K562 (cell line): ENCODE data around the gene ACTR3C. TPM values are rescaled to one million over a fixed set of nuclear protein-coding genes. Genes with fewer than 3 reads are reported as not detected.
A peak's percentile ranks its signal among the peaks of the same experiment; 100 is the strongest.

Source experiments
- CBX2 ChIP-seq: fragments of 200-600 bp; sonication (generic); IDR thresholded peaks from one replicate; pipeline ENCODE4 v1.6.1; 2012; ENCODE audit warnings: mild to moderate bottlenecking, low read length, inconsistent platforms; ENCODE audit not compliant: insufficient read depth, poor library complexity, severe bottlenecking
- FOXJ2 ChIP-seq: fragments of 200-800 bp; sonication (Bioruptor generic); IDR thresholded peaks from 2 replicates; pipeline ENCODE4 v1.6.1; 2016; ENCODE audit warnings: missing genetic modification characterization, missing compliant biosample characterization
- KLF16 ChIP-seq: IDR thresholded peaks from 2 replicates; pipeline ENCODE4 v1.6.1; 2016; ENCODE audit warnings: antibody characterized with exemption
- KLF6 ChIP-seq: fragments of 250-450 bp; sonication (Bioruptor Pico); IDR thresholded peaks from 2 replicates; pipeline ENCODE4 v1.4.0; 2020; ENCODE audit warnings: mild to moderate bottlenecking, moderate library complexity, borderline replicate concordance
- MBD2 ChIP-seq: sonication (generic); IDR thresholded peaks from 2 replicates; pipeline ENCODE4 v1.6.1; 2016; ENCODE audit warnings: low read depth, borderline replicate concordance
- MEIS2 ChIP-seq: fragments of 450-650 bp; IDR thresholded peaks from 2 replicates; pipeline ENCODE4 v1.6.1; 2014; ENCODE audit warnings: mild to moderate bottlenecking; ENCODE audit not compliant: partially characterized antibody
- MXD1 ChIP-seq: fragments of 250-450 bp; sonication (Bioruptor Pico); IDR thresholded peaks from 2 replicates; pipeline ENCODE4 v1.8.0; 2021; ENCODE audit warnings: borderline replicate concordance, mild to moderate bottlenecking, moderate library complexity; ENCODE audit not compliant: poor library complexity, severe bottlenecking
- PCBP2 ChIP-seq: fragments of 200-400 bp; formaldehyde crosslinking; IDR thresholded peaks from 2 replicates; pipeline ENCODE4 v1.6.1; 2018; ENCODE audit warnings: low read length, low read depth, mild to moderate bottlenecking, moderate library complexity; ENCODE audit not compliant: poor library complexity, severe bottlenecking
- POLR3A ChIP-seq: IDR thresholded peaks from 2 replicates; pipeline ENCODE4 v1.6.1; 2011; ENCODE audit warnings: borderline replicate concordance, mild to moderate bottlenecking, moderate library complexity; ENCODE audit not compliant: insufficient read length, insufficient read depth; ENCODE audit errors: extremely low read depth
- PTTG1 ChIP-seq: fragments of 450-650 bp; IDR thresholded peaks from 2 replicates; pipeline ENCODE4 v1.6.1; 2016; ENCODE audit warnings: low read depth, mild to moderate bottlenecking, missing genetic modification characterization, missing compliant biosample characterization
- RCOR1 ChIP-seq, 2 experiments: IDR thresholded peaks; 2 replicates each; pipeline ENCODE4 v1.6.1; 2012; ENCODE audit warnings: low read depth in 2 of 2, low read length in 2 of 2, borderline replicate concordance in 1 of 2, improper control_type of control experiment in 1 of 2
- SAFB ChIP-seq: fragments of 200-400 bp; formaldehyde crosslinking; IDR thresholded peaks from 2 replicates; pipeline ENCODE4 v1.6.1; 2017; ENCODE audit warnings: low read depth, low read length, borderline replicate concordance
- SIN3B ChIP-seq: fragments of 450-650 bp; IDR thresholded peaks from 2 replicates; pipeline ENCODE4 v1.6.1; 2017; ENCODE audit warnings: low read depth, mild to moderate bottlenecking, moderate library complexity
- SMARCA5 ChIP-seq: fragments of 450-650 bp; IDR thresholded peaks from 2 replicates; pipeline ENCODE4 v1.6.1; 2016
- SMC3 ChIP-seq: conservative IDR thresholded peaks from 2 replicates; pipeline ENCODE4 v1.6.1; 2011; ENCODE audit warnings: low read depth, low read length, improper control_type of control experiment; ENCODE audit not compliant: insufficient read depth
- SRSF1 ChIP-seq: fragments of 200-400 bp; formaldehyde crosslinking; IDR thresholded peaks from 2 replicates; pipeline ENCODE4 v1.6.1; 2017; ENCODE audit warnings: mild to moderate bottlenecking, low read depth, low read length, moderate library complexity
- WHSC1 ChIP-seq: IDR thresholded peaks from one replicate; pipeline ENCODE4 v1.6.1; 2012; ENCODE audit warnings: low read length, control low read depth, inconsistent platforms
- ZBTB12 ChIP-seq: fragments of 250-450 bp; sonication (Bioruptor Pico); IDR thresholded peaks from 2 replicates; pipeline ENCODE4 v1.4.0; 2020
- ZNF143 ChIP-seq: sonication (generic); formaldehyde crosslinking; IDR thresholded peaks from 2 replicates; pipeline ENCODE4 v1.9.0; 2022; ENCODE audit warnings: mild to moderate bottlenecking, missing genetic modification reagents
- ZNF395 ChIP-seq: fragments of 200-800 bp; sonication (Bioruptor generic); IDR thresholded peaks from 2 replicates; pipeline ENCODE4 v1.6.1; 2017; ENCODE audit warnings: missing genetic modification characterization, missing compliant biosample characterization
- polyA plus RNA-seq, 8 experiments: library from polyadenylated mRNA; depleted of rRNA in 4 of 8; stranded (reverse) in 5 of 8; unstranded in 3 of 8; fragments of >200 nt; fragmentation: Nextera tagmentation in 2 of 8; fragmentation: Illumina TruSeq in 1 of 8; extraction: Ambion mirVana in 2 of 8; extraction: Trizol in 1 of 8; gene quantifications; 2 replicates each; pipeline versions ENCODE4 v1.2.1 to v1.2.3, GENCODE V29; 2011 to 2014; ENCODE audit warnings: inconsistent platforms in 1 of 8, missing spikeins in 1 of 8
- total RNA-seq, 7 experiments: library from RNA; depleted of rRNA in 6 of 7; stranded (reverse); fragments of >200 nt in 6 of 7; fragmentation: Illumina TruSeq in 2 of 7; extraction: Trizol in 2 of 7; gene quantifications; 2 replicates each; pipeline versions ENCODE4 v1.2.1 to v1.2.3, GENCODE V29; 2011 to 2021; ENCODE audit warnings: low replicate concordance in 1 of 7
- TF ChIP-seq, protein P1 (sequence below): fragments of 250-450 bp; sonication (Bioruptor Pico); IDR thresholded peaks from 2 replicates; pipeline ENCODE4 v1.6.1; 2021; ENCODE audit warnings: mild to moderate bottlenecking
- TF ChIP-seq, protein P2 (sequence below): IDR thresholded peaks from 3 replicates; pipeline ENCODE4 v1.6.1; 2011; ENCODE audit warnings: borderline replicate concordance, mild to moderate bottlenecking; ENCODE audit not compliant: insufficient read length, insufficient read depth

The ACTR3C gene
- total and polyA plus RNA-seq, 9 of the 15 experiments (the other 6 are each of a cell fraction or from before 2014, with no cell fraction given), result 9.0 to 35.4 (median 13.3) TPM

DNA sequence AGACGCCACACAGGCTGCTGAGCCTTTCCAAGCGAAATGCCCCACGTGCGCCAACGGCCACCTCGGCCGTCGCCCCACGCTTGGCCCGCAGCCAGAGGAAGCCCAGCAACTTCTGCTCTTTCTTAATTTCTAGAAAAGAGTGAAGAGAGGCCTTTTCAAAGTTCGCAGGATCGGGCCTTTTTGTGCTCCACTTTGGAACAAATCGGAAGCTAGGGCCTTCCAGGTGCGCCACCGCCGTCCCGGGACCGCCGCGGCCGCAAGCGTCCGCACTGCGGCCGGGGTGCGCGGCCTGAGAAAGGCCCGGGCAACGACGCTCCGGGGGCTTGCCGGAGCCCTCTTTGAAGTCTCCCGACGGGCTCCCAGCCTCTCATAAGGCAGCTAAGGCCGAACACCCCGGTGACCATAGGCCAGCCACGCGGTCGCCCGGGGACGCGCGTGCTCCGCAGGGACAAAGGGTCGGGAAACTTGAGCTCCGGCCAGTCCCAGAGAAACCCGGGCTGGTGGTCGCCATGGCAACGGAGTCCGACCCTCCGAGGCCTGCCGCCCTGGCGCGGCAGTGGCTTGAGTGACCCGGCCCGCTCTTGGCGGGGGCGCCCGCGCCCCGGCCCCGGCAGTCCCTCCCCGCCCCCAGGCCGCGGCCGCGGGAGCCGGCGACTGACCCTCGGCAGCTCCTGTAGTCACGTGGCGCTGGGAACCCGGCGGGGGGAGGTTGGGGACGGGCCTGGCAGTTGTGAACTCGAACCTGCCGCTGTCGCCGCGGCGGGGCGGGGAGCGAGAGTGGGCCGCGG is 44.9 kb upstream of the ACTR3C start, which contains the start of gene REPIN1 (continued):
- TF ChIP-seq MXD1, result peak; percentile 21
- no peak for TF ChIP-seq PCBP2
- TF ChIP-seq, protein P1, sequence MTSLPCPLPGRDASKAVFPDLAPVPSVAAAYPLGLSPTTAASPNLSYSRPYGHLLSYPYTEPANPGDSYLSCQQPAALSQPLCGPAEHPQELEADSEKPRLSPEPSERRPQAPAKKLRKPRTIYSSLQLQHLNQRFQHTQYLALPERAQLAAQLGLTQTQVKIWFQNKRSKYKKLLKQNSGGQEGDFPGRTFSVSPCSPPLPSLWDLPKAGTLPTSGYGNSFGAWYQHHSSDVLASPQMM, result no peak
- TF ChIP-seq SRSF1, result no peak
- TF ChIP-seq SIN3B, result no peak; the same call in none of the 2 replicates
- no peak for TF ChIP-seq SMARCA5
- no peak for TF ChIP-seq FOXJ2
- no peak for TF ChIP-seq CBX2
- no peak for TF ChIP-seq POLR3A
- TF ChIP-seq ZBTB12 (CRISPR knock-in tag), result 0 out of 2 replicates have a peak, but pooled peaks have one; percentile 48
- TF ChIP-seq SMC3, result 0 out of 2 replicates have a peak, but pooled peaks have one; percentile 2
- no peak for TF ChIP-seq RCOR1 (IDR thresholded peaks at IDR 0.05; ENCODE audit: borderline replicate concordance in 1 of 2, low read depth in 2 of 2, low read length in 2 of 2)
- no peak for TF ChIP-seq WHSC1
- TF ChIP-seq MBD2, result no peak; the same call in 1 of the 2 replicates
- TF ChIP-seq MEIS2, result peak; percentile 45
- peak; percentile 93 for TF ChIP-seq ZNF395
- peak; percentile 16; the same call in 1 of the 2 replicates for TF ChIP-seq SAFB
- TF ChIP-seq, protein P2, sequence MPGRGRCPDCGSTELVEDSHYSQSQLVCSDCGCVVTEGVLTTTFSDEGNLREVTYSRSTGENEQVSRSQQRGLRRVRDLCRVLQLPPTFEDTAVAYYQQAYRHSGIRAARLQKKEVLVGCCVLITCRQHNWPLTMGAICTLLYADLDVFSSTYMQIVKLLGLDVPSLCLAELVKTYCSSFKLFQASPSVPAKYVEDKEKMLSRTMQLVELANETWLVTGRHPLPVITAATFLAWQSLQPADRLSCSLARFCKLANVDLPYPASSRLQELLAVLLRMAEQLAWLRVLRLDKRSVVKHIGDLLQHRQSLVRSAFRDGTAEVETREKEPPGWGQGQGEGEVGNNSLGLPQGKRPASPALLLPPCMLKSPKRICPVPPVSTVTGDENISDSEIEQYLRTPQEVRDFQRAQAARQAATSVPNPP, result no peak
- 0 out of 2 replicates have a peak, but pooled peaks have one; percentile 75 for TF ChIP-seq KLF6 (CRISPR knock-in tag)
- no peak; the same call in 1 of the 2 replicates for TF ChIP-seq KLF16
- peak; percentile 31; the same call in 1 of the 2 replicates for TF ChIP-seq ZNF143
- no peak for TF ChIP-seq PTTG1 (tag)
